Germinal center (tissue), 1 donor: ENCODE results near the gene MYOCOS.
"Not testable (repeated sequence)": the region's sequence is repeated elsewhere in the genome, so short reads cannot be mapped to it uniquely, and the experiment has no call there.

Experiments
- DNase-seq: peaks from one replicate; pipeline ENCODE4 v3.0.0; 2012; ENCODE audit warnings: mixed read lengths, low spot score

MYOCOS gene

GRCh38 chr1:171622152-171622462 lies at the start of gene MYOCOS:
MYOCOS (plus strand) TSS chr1:171622243; CDS start chr1:171623884, 1,641 bp downstream.
- DNase-seq = no peak

GRCh38 chr1:171576144-171576543 lies 45.9 kb upstream of the MYOCOS start:
- no peak for DNase-seq

- no peak for DNase-seq
Measured at GRCh38 chr1:171581226-171581625, 40.8 kb upstream of the MYOCOS start.

GRCh38 chr1:171581766-171582165 lies 40.3 kb upstream of the MYOCOS start:
- no peak for DNase-seq

- DNase-seq = no peak
Measured at GRCh38 chr1:171582589-171582988, 39.5 kb upstream of the MYOCOS start.

GRCh38 chr1:171583591-171584201 lies 38.3 kb upstream of the MYOCOS start:
- no peak for DNase-seq

GRCh38 chr1:171585715-171586114 lies 36.3 kb upstream of the MYOCOS start:
- DNase-seq = no peak

GRCh38 chr1:171588230-171588629 lies 33.8 kb upstream of the MYOCOS start:
- no peak for DNase-seq

- no peak for DNase-seq
Measured at GRCh38 chr1:171590022-171590421, 32.0 kb upstream of the MYOCOS start.

- no peak for DNase-seq
Measured at GRCh38 chr1:171595324-171595723, 26.7 kb upstream of the MYOCOS start.

GRCh38 chr1:171596119-171596518 lies 25.9 kb upstream of the MYOCOS start:
- DNase-seq = no peak

GRCh38 chr1:171596705-171597104 lies 25.3 kb upstream of the MYOCOS start:
- no peak for DNase-seq

- no peak for DNase-seq
Measured at GRCh38 chr1:171597203-171597602, 24.8 kb upstream of the MYOCOS start.

GRCh38 chr1:171600310-171600709 lies 21.7 kb upstream of the MYOCOS start:
- not testable (repeated sequence) for DNase-seq

GRCh38 chr1:171600862-171601261 lies 21.2 kb upstream of the MYOCOS start:
- no peak for DNase-seq

- not testable (repeated sequence) for DNase-seq
Measured at GRCh38 chr1:171603042-171603441, 19.0 kb upstream of the MYOCOS start.

GRCh38 chr1:171606402-171606941 lies 15.6 kb upstream of the MYOCOS start:
- no peak for DNase-seq

- DNase-seq = no peak
Measured at GRCh38 chr1:171610385-171610784, 11.7 kb upstream of the MYOCOS start.

- no peak for DNase-seq
Measured at GRCh38 chr1:171611306-171611705, 10.7 kb upstream of the MYOCOS start.

GRCh38 chr1:171613282-171613681 lies 8.8 kb upstream of the MYOCOS start:
- no peak for DNase-seq

GRCh38 chr1:171615122-171615906 lies 6.7 kb upstream of the MYOCOS start:
- not testable (repeated sequence) for DNase-seq

GRCh38 chr1:171616586-171616985 lies 5.5 kb upstream of the MYOCOS start:
- DNase-seq = no peak

- no peak for DNase-seq
Measured at GRCh38 chr1:171623651-171624331, 1.7 kb downstream of the MYOCOS start.
